ENCODE measurements around the gene HLF.
A peak's percentile ranks its signal among the peaks of the same experiment; 100 is the strongest.

HLF gene

DNA sequence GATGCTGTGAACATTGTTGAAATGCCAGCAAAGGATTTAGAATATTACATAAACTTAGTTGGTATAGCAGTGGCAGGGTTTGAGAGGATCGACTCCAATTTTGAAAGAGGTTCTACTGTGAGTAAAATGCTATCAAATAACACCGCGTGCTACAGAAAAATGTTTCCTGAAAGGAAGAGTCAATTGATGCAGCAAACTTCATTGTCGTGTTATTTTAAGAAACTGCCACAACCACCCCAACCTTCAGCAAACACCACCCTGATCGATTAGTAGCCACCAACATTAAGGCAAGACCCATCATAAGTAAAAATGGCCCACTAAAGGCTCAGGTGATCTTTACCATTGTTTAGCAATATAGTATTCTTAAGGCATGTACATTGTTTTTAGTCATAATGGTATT, 27.3 kb downstream of the HLF start:
- no peak for DNase-seq (ENCODE audit: low read depth)

DNA sequence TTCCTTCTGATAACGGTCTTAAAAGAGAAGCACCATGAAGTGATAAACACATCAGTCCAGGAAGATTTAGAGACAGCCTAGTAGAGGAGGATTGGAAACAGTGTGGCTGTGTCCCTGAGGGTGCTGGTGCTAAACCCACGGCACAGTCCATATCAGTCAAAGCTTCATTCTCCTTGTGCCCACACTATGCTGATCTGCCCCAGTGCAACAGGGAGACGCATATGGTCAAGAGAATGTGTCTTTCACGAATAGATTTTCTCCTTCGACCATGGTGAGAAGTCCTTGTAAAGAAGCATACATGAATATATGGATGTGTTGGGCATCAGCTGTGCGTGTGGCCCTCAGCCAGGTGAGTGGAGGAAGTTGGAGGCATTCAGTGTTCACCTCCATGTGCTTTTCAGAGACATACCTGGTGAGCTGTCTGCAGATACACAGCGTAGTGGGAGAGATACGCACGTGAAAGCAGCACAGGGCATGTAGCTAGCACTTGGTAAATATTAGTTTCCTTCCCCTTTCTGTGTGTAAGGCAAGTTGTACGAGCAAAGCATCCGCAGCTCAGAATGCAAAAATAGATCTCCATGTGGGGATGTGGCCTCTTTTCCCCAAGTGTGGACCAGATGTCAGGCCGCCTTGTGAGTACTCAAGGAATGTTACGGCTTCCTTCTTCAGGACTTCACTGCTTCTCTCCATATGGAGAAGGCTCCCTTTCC, 29.4 kb downstream of the HLF start:
- peak; percentile 10 for DNase-seq (ENCODE audit: low read depth)

DNA sequence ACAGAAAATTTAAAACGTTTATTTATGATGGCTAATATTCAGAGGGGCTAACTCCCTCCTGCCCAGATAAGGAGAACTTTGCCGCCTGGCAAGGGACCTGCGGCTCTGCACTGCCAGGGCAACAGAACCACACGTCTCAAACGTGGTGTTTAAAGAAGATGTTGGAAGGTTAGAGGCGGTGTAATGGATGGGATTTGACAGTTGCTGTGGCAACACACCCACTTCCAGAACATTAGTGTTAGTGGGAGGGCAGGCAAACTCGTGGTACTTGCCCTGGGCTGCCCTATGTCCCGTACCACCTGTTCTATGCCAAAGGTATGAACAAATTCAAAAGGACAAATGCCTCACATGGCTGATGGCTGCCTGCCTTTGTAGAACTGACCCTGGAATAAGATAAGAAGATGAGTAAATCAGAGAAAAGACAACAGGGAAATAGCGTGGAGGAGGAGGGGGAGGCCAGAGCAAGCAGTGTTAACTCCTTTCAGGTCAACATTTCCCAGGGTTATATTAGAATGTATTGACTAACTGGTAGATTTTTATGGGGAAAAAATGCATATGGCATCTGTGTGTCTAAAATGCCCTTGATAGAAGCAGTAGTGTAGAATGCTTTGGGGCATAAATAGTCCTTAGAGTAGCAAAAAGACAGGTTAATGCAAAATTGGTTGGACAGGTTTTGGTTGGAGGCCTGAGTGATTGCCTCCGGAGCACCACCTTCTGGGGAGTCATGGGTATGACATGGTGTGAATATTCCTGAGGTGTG, 30.8 kb downstream of the HLF start:
- peak; percentile 65 for DNase-seq (ENCODE audit: low read depth)

DNA sequence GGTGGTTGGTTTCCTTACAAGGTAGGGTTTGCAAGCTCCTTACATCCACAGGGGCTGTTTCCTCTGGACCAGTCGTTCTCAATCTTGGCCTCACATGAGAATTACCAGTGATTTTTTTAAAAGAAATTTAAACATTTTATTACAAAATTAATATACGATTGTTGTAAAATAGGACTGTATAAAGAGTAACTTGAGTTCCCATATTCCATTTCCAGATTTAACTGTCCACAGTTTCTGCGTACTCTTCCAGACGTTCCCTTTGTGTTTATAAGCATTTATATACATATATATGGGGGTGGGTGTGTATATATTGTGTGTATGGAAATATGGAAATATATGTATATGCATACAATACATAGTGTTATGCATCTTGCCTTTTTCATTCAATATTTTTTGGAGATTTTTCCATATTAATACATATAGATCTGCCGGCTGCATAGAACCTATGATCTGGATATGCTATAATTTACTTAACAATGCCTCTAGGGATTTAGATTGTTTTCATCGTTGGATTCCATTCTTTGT, 31.5 kb downstream of the HLF start:
- no peak for DNase-seq (ENCODE audit: low read depth)

DNA sequence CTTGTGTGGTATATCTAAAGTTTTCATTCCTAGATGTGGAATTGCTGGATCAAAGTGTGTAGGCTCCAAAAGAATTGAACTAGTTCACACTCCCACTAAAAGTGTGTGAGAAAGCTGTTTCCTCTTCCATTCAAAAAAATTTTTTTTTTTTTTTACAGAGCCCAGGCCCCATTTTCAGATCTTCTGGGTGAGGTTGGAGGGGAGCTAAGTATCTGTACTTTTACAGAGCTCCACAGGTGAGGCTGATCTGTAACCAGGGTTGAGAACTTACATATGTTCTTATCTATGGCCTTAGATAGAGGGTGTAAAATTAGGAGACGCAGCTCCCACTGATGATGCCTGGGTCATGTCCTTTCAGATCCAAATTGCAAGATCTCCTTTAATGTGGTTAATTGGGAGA, 31.9 kb downstream of the HLF start:
- no peak for DNase-seq (ENCODE audit: low read depth)

DNA sequence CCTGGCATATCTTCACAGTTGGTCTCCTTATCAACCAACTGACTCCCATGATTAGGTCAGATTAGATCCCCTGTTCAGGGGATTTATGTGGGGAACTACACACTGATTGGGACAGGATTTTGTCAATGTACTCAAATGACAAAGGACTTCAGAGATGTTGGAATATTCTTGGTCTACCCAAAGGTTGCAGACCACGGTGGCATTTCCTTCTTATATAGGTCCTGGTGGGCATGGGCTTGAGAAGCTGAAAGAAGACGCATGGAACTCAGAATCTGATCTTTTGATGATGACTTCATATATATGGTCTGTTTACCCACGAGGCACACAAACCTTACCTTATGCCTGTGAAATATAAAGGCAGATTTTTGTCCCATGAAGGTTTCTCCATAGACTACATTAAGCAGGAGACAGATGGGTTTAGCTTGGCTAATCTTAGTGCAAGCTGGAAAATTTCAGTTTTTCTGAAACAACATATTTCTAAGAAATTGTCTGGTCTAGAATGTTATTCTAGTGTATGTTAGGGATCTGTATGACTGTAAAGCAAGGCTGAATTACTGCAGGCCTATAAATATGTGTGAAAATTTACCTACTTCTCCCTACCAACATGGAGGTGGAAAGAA, 33.5 kb downstream of the HLF start:
- no peak for DNase-seq (ENCODE audit: low read depth)

DNA sequence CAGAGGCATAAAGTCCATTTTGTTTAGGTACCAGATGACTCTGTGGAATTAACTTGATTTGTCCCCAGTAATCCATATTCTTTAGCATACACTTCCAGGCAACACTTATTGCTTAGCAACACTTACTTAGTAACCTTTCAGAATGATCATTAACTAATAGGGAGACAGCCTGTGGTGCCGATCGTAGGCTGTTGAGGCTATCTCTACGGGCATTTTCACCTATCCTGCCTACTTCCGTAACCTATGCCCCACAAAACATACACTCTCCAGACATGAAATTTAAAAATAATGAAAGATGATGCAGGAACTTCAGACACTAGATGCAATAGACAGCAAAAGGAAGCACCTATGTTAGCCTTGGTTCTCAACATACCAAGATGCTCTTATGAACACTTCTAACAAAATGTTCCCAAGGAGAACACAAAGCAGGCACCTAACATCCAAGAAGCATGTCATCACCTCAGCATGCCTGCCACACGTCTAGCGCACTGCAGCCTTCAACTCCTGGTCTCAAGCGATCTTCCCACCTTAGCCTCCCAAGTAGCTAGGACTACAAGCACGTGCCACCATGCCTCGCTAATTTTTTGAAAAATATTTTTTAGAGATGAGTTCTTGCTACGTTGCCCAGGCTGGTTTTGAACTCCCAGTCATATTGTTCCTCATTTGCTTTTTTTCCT, 34.5 kb downstream of the HLF start:
- DNase-seq (ENCODE audit: low read depth) = no peak

DNA sequence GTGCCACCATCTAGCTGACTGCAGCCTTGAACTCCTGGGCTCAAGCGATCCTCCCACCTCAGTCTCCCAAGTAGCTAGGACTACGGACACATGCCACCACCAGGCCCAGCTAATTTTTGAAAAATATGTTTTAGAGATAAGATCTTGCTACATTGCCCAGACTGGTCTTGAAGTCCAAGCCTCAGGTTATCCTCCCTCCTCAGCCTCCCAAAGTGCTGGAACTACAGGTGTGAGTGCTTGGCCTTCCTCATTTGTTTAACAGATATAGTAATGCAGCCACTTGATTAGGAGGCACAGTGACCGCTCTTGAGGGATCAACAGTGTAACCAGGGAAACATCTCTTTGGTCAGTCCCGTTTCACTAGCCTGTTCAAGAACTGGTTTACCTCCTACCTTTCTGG, 35.1 kb downstream of the HLF start:
- DNase-seq (ENCODE audit: low read depth) = no peak

DNA sequence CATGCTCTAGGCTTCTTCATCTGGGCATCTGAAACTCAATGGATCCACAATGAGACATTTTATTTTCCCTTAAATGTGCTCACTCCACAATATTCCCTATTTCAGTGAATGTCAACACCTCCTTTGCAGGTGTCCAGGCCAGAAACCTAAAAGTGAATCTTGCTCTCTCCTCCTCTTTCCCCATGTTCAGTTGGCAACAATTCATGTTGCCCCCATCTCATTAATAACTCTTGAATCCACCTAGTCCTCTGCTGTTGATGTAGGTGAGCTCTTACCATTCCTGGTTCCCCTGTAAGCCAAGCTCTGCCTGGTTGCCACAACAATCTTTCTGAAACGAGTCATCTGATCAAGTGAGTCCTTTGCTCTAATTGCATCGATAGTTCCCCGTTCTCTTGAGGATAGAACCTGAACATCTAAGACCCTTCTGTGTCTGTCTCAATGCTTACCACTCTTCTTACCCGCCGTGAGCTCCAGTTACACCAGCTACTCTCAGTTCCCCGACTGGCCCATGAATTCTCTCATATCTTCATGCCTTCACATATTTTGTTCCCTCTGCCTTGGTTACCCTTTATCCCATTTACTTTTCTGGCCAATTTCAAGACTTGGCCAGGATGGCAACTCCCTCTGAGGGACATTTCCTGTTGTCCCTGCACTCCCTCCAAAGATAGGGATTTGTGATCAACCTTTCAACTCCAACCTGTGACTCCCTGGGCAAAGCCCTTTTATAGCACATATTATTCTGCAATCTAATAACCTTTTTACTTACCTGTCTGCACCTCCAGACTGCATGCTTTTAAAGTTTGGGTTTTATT, 35.9 kb downstream of the HLF start:
- no peak for DNase-seq (ENCODE audit: low read depth)

DNA sequence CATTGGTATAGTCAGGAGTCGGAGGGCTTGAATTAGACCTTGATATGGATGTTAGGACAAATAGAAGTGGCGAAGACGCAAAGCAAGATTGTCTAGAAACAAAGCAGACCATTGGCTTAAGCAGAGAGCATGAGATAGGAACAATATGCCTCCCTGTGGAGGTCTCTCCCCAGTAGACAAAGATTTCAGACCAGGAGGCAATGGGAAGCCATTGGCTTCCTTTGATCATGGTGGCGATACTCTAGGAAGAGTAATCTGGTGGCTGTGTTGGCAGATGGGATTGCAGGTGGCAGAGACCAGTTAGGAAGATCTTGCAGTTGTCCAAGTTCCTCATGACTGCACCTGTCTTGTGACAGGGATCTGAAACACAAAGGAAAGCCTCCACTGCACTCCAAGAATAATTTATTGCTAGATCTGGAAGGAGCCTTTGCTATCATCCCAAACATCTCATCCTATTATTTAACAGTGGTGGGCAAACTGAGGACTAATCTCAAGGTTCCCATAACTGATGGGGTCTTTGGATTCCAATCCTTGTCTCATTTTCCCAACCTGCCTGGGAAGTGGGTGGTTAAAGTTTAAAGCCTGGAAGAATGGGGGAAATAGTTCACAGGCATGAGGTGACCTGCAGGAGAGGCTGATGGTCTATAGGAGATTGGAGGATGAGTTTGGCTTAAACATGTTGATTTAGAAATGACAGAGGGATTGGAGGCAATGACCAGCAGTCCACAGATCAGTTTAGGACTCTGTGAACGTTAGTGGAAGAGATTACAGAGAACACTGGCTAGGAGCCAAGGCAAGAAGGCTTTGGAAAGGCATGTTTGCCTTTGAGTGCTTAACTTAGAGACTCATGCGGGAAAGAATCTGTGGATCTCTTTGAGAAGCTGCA, 37.0 kb downstream of the HLF start:
- no peak for DNase-seq (ENCODE audit: low read depth)

DNA sequence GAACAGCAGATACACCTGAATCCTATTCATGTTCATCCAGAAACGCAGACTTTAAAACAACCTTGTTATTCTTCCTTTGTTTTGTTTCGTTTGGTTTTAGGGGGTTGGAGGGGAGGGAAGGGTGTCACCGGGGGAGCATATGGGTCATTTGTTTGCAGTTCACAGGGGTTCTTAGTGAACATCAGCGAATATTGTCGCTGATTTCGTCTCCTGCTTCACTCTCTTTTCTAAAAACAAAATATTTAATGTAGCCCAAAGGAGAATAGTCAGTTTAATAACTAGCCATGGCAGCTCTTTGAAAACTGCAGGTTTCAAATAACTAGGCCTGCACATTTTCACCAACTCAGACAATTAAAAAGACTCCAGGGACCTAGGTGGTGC, 37.6 kb downstream of the HLF start:
- no peak for DNase-seq (ENCODE audit: low read depth)

DNA sequence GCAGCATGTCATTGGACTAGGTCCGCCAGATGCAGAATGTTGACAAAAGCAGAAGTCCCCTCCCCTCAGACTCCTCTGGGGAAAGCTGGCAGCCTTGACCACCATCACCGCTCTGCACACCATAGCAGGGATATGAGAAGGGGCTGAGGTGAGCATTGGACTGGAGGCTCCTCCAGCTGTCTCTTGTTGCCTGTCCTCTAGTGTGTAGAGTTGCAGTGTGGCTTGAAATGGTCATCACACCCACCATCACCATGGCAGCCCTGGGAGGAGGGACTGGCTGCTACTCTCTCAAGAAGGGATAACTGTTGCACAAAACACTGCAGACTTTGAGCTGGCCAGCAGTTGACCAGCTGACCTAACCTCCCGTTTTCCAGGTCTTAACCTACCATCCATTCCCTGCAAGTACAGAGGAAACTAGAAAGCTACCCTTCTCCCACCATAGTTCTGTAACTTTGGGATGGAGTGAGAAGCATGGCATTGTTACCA, 38.3 kb downstream of the HLF start:
- DNase-seq (ENCODE audit: low read depth) = no peak

DNA sequence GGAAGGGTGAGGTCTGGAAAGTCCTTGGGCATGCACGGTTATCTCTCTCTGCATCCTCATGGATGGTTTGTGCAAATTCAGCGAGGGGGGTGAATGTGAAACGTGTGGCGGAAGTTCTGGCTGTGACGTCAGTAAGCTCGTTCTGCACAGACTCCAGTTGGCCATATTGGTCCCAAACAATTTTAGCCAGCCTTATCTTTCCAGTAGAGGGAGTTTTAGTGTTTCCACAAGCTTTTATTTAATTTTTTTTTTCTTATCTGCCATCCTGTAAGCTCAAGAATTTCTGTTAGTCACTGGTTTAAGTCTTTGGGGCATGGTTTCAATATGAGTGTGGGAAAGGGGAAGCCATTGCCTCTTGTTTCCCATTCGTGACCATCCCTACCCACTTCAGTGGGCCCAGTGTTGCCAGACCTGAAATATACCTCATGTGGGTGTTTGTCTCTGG, 39.0 kb downstream of the HLF start:
- DNase-seq (ENCODE audit: low read depth) = peak; percentile 46

DNA sequence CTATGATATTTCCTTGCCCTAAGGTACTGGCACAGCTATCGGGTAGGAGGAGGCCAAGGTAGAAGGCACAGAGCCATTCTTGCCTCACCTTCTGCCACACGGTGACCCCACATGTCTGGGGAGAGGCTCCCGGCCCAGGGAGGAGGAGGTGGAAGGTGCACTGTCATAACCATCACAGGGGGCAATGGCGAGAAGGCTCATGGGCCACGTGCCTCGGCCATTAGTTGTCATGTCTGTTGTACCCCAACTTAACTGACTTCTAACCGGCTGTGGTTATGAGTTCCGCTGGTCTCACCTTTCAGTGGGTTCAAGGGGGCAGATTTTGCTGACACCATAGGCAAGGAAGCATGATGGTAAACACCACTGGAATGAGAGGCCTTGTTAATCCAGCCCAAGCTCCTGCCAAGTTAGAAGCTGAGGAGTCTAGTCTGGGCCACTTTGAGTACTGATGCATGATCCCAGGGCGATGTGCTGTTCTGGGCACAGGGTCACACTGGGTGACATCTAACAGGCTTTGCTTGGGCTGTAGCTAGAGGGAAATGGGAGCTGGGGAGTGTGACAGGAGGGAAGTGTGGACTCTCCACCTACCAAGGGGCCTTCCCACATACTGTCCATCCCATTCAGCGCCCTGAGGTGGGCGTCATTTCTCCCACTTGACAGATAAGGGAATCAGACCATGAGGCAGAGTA, 39.6 kb downstream of the HLF start:
- DNase-seq (ENCODE audit: low read depth) = no peak

DNA sequence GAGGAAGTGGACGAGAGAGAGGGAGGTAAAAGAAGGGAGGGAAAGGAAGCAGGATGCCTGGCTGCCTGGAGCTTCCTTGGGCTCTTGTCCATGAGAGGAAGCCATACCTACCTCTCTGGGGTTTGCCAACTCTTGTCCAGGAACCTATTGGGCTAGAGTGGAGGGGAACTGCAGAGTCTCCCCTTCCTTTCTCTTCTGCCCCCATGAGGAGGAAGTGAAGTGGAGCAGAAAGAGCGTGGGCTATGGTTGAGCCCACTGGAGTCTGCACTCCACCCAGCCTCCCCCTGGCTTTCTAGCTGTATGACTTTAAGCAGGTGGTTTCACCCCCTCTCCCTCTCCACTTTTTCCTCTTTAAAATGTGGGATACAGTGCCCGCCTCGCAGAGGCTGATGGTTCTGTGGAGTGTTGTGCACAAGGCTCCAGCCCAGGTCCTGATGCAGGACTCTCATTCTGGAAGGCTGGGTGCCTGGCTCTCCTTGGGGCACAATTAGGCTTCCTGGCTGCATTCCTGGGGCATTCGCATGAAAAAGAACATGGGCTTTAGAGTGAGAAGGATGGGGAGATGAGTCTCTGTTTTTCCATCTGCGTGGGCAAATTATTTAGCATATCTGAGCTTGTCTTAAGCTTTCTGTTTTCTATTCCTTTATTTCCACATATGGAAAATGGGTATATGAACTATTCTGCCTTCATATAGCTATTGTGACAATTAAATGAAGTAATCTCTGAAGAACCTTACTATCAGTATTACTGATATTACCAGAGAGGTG, 40.7 kb downstream of the HLF start:
- no peak for DNase-seq (ENCODE audit: low read depth)

DNA sequence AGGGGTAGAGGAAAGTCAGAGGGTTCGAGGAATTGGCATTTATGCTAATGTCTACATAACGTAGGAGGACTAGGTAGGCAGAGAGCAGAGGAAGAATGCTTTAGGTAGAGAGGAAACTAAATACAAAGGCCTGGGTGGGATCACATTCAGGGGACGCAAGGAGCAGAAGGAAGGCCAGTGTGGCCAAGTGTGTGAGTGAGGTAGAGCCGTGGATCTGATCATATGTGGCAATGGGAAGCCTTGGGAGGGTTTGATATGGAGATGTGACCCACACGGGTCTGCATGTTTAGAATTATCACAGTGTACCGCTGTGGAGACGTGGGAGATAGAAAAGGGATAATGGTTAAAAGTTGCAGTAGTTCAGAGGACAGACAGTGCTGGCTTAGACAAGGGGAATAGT, 43.1 kb downstream of the HLF start:
- DNase-seq (ENCODE audit: low read depth) = no peak

DNA sequence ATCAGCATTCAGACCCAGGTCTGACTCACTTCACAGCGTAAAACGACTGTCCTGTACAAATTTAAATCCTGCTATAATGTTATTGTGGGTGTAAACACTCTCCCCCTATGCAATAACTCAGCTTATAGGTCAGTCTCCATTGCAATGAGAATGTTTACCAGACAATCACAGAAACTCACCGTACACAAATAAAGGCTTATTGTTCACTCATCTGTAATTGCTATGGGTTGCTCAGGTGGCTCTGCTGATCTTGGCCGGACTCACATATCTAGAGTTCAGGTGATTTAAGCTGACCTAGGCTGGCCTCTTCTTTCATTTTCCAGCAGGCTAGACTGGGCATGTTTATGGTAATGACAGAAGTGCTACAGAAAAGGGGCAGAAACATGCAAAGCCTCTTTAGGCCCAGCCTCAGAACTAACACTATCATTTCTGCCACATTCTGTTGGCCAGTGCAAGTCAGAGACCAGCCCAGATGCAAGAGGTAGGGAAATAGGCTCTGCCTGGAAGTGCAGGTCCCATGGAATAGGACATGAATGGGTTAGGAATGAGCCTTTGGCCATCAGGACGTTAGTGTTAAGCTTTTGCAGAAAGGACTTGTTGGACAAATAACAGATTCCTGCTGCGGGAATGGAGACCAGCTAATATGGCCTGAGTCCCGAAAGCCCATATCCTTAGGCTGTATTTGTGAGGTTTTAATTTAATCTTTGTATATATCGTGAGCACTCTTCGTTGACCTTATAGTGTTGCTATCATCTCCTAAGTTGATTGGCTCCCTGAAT, 44.0 kb downstream of the HLF start:
- DNase-seq (ENCODE audit: low read depth) = no peak

DNA sequence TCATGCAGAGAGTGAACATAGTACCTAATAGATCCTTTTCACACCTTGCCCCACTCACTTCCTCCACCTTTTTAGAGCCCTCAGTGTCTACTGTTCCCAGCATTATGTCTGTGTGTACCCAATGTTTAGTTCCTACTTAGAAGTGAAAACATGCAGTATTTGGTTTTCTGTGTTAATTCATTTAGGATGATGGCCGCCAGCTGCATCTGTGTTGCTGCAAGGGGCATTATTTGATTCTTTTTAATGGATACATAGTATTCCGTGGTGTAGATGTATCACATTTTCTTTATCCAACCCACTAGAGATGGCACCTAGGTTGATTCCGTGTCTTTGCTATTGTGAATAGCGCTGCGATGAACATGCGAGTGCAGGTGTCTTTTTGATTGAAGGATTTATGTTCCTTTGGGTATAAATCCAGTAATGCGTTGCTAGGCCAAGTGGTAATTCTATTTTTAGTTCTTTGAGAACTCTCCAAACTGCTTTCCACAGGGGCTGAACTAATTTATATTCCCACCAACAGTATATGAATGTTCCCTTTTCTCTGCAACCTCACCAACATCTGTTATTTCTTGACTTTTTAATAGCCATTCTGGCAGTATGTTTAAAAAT, 47.1 kb downstream of the HLF start:
- no peak for DNase-seq (ENCODE audit: low read depth)
